Left lung (tissue), 10 donors: Measurements from ENCODE around the gene HTR4. TPM values are rescaled to one million over a fixed set of nuclear protein-coding genes. Genes with fewer than 3 reads are reported as not detected.

Experiments used
- ATAC-seq: fragments of 200-7000 bp; cut with Tn5 transposase; one replicate; pipeline ENCODE4 v1.9.1; 2020; ENCODE audit warnings: moderate library complexity
- DNase-seq, 4 donors: peaks; one replicate each; pipeline ENCODE4 v3.0.0-alpha.2; 2013 to 2020
- H3K27ac ChIP-seq, 2 donors: fragments of 200-600 bp; sonication (generic) in 1 of 2; one replicate each; pipeline versions ENCODE4 v1.5.0 to v1.8.0; 2020 to 2021
- H3K27me3 ChIP-seq, 2 donors: fragments of 200-600 bp; sonication (generic) in 1 of 2; one replicate each; pipeline versions ENCODE4 v1.5.0 to v1.8.0; 2020 to 2021
- H3K36me3 ChIP-seq, 2 donors: fragments of 200-600 bp; sonication (generic) in 1 of 2; one replicate each; pipeline versions ENCODE4 v1.5.0 to v1.8.0; 2020 to 2021
- H3K4me1 ChIP-seq, 2 donors: fragments of 200-600 bp; one replicate each; pipeline ENCODE4 v1.8.0; 2021
- H3K4me3 ChIP-seq, 2 donors: fragments of 200-600 bp; sonication (generic) in 1 of 2; one replicate each; pipeline versions ENCODE4 v1.5.0 to v1.8.0; 2020 to 2021; ENCODE audit warnings: mild to moderate bottlenecking in 1 of 2
- H3K9me3 ChIP-seq, 2 donors: fragments of 200-600 bp; sonication (generic) in 1 of 2; one replicate each; pipeline versions ENCODE4 v1.5.0 to v1.8.0; 2020 to 2021
- CTCF ChIP-seq, 2 donors: fragments of 200-600 bp; sonication (generic) in 1 of 2; IDR thresholded peaks; one replicate each; pipeline versions ENCODE4 v1.5.0 to v1.8.0; 2021; ENCODE audit warnings: antibody characterized with exemption in 2 of 2
- intact Hi-C, 2 donors: fragments of 100-400 bp; cut with DNase I; formaldehyde crosslinking; loops; one replicate each; pipeline versions ENCODE4 v1.11.2 to v1.14.2; 2022
- polyA plus RNA-seq, 6 donors: library from polyadenylated mRNA; unstranded; fragments of 120-200 nt; gene quantifications; one replicate each; pipeline ENCODE4 v1.2.1, GENCODE V29; 2013; ENCODE audit not compliant: insufficient read length in 6 of 6
- total RNA-seq, 2 donors: library from RNA; stranded (reverse); fragmentation: NEBNext Ultra II Directional; extraction: Animal tissue kit (Norgen Biotek cat#: 25700); gene quantifications; one replicate each; pipeline ENCODE4 v1.2.1, GENCODE V29; 2021
- donor health status: DM: no; HTN: yes; CAD: no.
- donor health status: DM: no; HTN: no; CAD: no.

HTR4 gene
- total and polyA plus RNA-seq, 8 donors, result 0.38 to 1.5 (median 0.76) TPM; not detected in 2

GRCh38 chr5:148543727-148544126 is 110.6 kb downstream of the HTR4 start:
- Histone ChIP-seq H3K4me1 (no peaks in the 10 kb centered on the region), H3K4me3 (no peak overlapping the region), H3K27ac (no peak overlapping the region), H3K27me3 (no peaks in the 10 kb centered on the region), H3K36me3 (no peaks in the 10 kb centered on the region), H3K9me3 (no peaks in the 10 kb centered on the region)
- no peak for TF ChIP-seq CTCF (IDR thresholded peaks at IDR 0.05)
- no peak for DNase-seq
- no peak for ATAC-seq
- intact Hi-C loops, result no loop called here

- H3K4me3 ChIP-seq, result no peak overlapping the region
- DNase-seq (no peak), ATAC-seq (no peak)
- TF ChIP-seq CTCF (IDR thresholded peaks at IDR 0.05), result no peak
- H3K27ac ChIP-seq, result no peak overlapping the region
- intact Hi-C loops, result no loop called here
- H3K9me3 ChIP-seq, result no peaks in the 10 kb centered on the region
- no peaks in the 10 kb centered on the region for H3K27me3 ChIP-seq
- no peaks in the 10 kb centered on the region for H3K36me3 ChIP-seq
- H3K4me1 ChIP-seq, result no peaks in the 10 kb centered on the region
These were observed 111.5 kb downstream of the HTR4 start for GRCh38 chr5:148542812-148543211.

GRCh38 chr5:148541054-148541835 is 113.1 kb downstream of the HTR4 start:
- ATAC-seq, result no peak
- Histone ChIP-seq H3K36me3 (no peaks in the 10 kb centered on the region), H3K27me3 (no peaks in the 10 kb centered on the region), H3K27ac (no peak overlapping the region), H3K9me3 (no peaks in the 10 kb centered on the region), H3K4me3 (no peak overlapping the region), H3K4me1 (no peaks in the 10 kb centered on the region)
- intact Hi-C loops, result no loop called here
- TF ChIP-seq CTCF (IDR thresholded peaks at IDR 0.05), result no peak
- DNase-seq, result no peak

GRCh38 chr5:148540647-148541046 is 113.7 kb downstream of the HTR4 start:
- DNase-seq, result no peak
- Histone ChIP-seq H3K27ac (no peak overlapping the region), H3K9me3 (peaks cover 0 to 3% of the 10 kb centered on the region in 2 donors), H3K36me3 (no peaks in the 10 kb centered on the region), H3K4me1 (no peaks in the 10 kb centered on the region), H3K4me3 (no peak overlapping the region), H3K27me3 (no peaks in the 10 kb centered on the region)
- intact Hi-C loops, result no loop called here
- no peak for TF ChIP-seq CTCF (IDR thresholded peaks at IDR 0.05)
- no peak for ATAC-seq

- Histone ChIP-seq H3K36me3 (no peaks in the 10 kb centered on the region), H3K9me3 (peaks cover 0 to 7% of the 10 kb centered on the region in 2 donors), H3K4me3 (no peak overlapping the region), H3K27ac (no peak overlapping the region), H3K27me3 (no peaks in the 10 kb centered on the region), H3K4me1 (no peaks in the 10 kb centered on the region)
- intact Hi-C loops, result no loop called here
- no peak for ATAC-seq
- DNase-seq, result no peak
- no peak for TF ChIP-seq CTCF (IDR thresholded peaks at IDR 0.05)
These were observed 114.5 kb downstream of the HTR4 start for GRCh38 chr5:148539851-148540250.
